Measurements from ENCODE around the gene SPTBN5. TPM values are rescaled to one million over a fixed set of nuclear protein-coding genes. Genes with fewer than 3 reads are reported as not detected.
A peak's percentile ranks its signal among the peaks of the same experiment; 100 is the strongest.

The SPTBN5 gene
- total RNA-seq = 1 to 10 TPM in 1 of 2 donors, under 1 TPM in 1; 0.55 to 1.4 TPM

- H3K36me3 Mint-ChIP-seq = no peaks in the 10 kb centered on the region
- peak within 1 kb of the TSS; percentile 85 to 93 for H3K27ac Mint-ChIP-seq
- no peak for ATAC-seq
- no peak for DNase-seq (ENCODE audit: low spot score in 2 of 2)
- H3K9me3 Mint-ChIP-seq = no peaks in the 10 kb centered on the region
Observed at GRCh38 chr15:41893422-41894250, at the start of gene SPTBN5. SPTBN5 (minus strand) TSS chr15:41894053; CDS start chr15:41893497, 556 bp downstream.

- Mint-ChIP-seq H3K27ac (peak overlapping the region; percentile 66 to 70), H3K36me3 (peaks cover 9 to 24% of the 10 kb centered on the region in 2 donors), H3K9me3 (no peaks in the 10 kb centered on the region)
- no peak for ATAC-seq
- no peak for DNase-seq (ENCODE audit: low spot score in 2 of 2)
Observed at GRCh38 chr15:41942886-41943285, 49.0 kb upstream of the SPTBN5 start.

GRCh38 chr15:41941644-41942415 is 48.0 kb upstream of the SPTBN5 start:
- peaks cover 9 to 24% of the 10 kb centered on the region in 2 donors for H3K36me3 Mint-ChIP-seq
- ATAC-seq (no peak), DNase-seq (ENCODE audit: low spot score in 2 of 2) (no peak)
- peak overlapping the region; percentile 69 to 70 for H3K27ac Mint-ChIP-seq
- H3K9me3 Mint-ChIP-seq = no peaks in the 10 kb centered on the region

GRCh38 chr15:41940441-41940857 is 46.6 kb upstream of the SPTBN5 start:
- DNase-seq (ENCODE audit: low spot score in 2 of 2) (peak; percentile 68 to 75), ATAC-seq (peak; percentile 70 to 82)
- Mint-ChIP-seq H3K9me3 (no peaks in the 10 kb centered on the region), H3K36me3 (peaks cover 9 to 30% of the 10 kb centered on the region in 2 donors), H3K27ac (peak overlapping the region; percentile 86 to 92)

GRCh38 chr15:41939986-41940385 is 46.1 kb upstream of the SPTBN5 start:
- DNase-seq (ENCODE audit: low spot score in 2 of 2) (no peak), ATAC-seq (no peak)
- H3K27ac Mint-ChIP-seq = peak overlapping the region; percentile 86 to 92
- H3K9me3 Mint-ChIP-seq = no peaks in the 10 kb centered on the region
- H3K36me3 Mint-ChIP-seq = peaks cover 9 to 30% of the 10 kb centered on the region in 2 donors

GRCh38 chr15:41937568-41937923 is 43.7 kb upstream of the SPTBN5 start:
- Mint-ChIP-seq H3K27ac (peak overlapping the region; percentile 98 to 100), H3K36me3 (peaks cover 9 to 32% of the 10 kb centered on the region in 2 donors), H3K9me3 (no peaks in the 10 kb centered on the region)
- DNase-seq (ENCODE audit: low spot score in 2 of 2) (no peak), ATAC-seq (no peak)

GRCh38 chr15:41936649-41937567 is 43.1 kb upstream of the SPTBN5 start:
- ATAC-seq (peak; percentile 60 to 65), DNase-seq (ENCODE audit: low spot score in 2 of 2) (peak; percentile 74 to 81)
- H3K9me3 Mint-ChIP-seq = no peaks in the 10 kb centered on the region
- H3K27ac Mint-ChIP-seq = peak overlapping the region; percentile 98 to 100
- H3K36me3 Mint-ChIP-seq = peaks cover 9 to 32% of the 10 kb centered on the region in 2 donors

- H3K9me3 Mint-ChIP-seq = no peaks in the 10 kb centered on the region
- H3K36me3 Mint-ChIP-seq = peaks cover 9 to 31% of the 10 kb centered on the region in 2 donors
- peak overlapping the region; percentile 98 to 100 for H3K27ac Mint-ChIP-seq
- DNase-seq (ENCODE audit: low spot score in 2 of 2) (no peak), ATAC-seq (peak in 1 of 2 donors; percentile 0)
Observed at GRCh38 chr15:41936155-41936554, 42.3 kb upstream of the SPTBN5 start.

- Mint-ChIP-seq H3K27ac (peak overlapping the region; percentile 98 to 100), H3K36me3 (peaks cover 5 to 27% of the 10 kb centered on the region in 2 donors), H3K9me3 (no peaks in the 10 kb centered on the region)
- peak in 1 of 2 donors; percentile 35 for DNase-seq (ENCODE audit: low spot score in 2 of 2)
- peak; percentile 23 to 49 for ATAC-seq
Observed at GRCh38 chr15:41935566-41936020, 41.7 kb upstream of the SPTBN5 start.

GRCh38 chr15:41934843-41935242 is 41.0 kb upstream of the SPTBN5 start:
- Mint-ChIP-seq H3K36me3 (peaks cover 0 to 21% of the 10 kb centered on the region in 2 donors), H3K9me3 (no peaks in the 10 kb centered on the region), H3K27ac (peak overlapping the region; percentile 98 to 100)
- peak; percentile 59 to 73 for DNase-seq (ENCODE audit: low spot score in 2 of 2)
- ATAC-seq = peak; percentile 38 to 50

- Mint-ChIP-seq H3K9me3 (no peaks in the 10 kb centered on the region), H3K27ac (peak overlapping the region; percentile 98 to 100), H3K36me3 (peaks cover 4 to 27% of the 10 kb centered on the region in 2 donors)
- no peak for DNase-seq (ENCODE audit: low spot score in 2 of 2)
- no peak for ATAC-seq
Observed at GRCh38 chr15:41933771-41934170, 39.9 kb upstream of the SPTBN5 start.

GRCh38 chr15:41933326-41933725 is 39.5 kb upstream of the SPTBN5 start:
- no peak for ATAC-seq
- H3K9me3 Mint-ChIP-seq = no peaks in the 10 kb centered on the region
- no peak for DNase-seq (ENCODE audit: low spot score in 2 of 2)
- peaks cover 4 to 28% of the 10 kb centered on the region in 2 donors for H3K36me3 Mint-ChIP-seq
- H3K27ac Mint-ChIP-seq = peak overlapping the region in 1 of 2 donors; percentile 98

- ATAC-seq (no peak), DNase-seq (ENCODE audit: low spot score in 2 of 2) (no peak)
- Mint-ChIP-seq H3K36me3 (peaks cover 4 to 28% of the 10 kb centered on the region in 2 donors), H3K9me3 (no peaks in the 10 kb centered on the region), H3K27ac (peak overlapping the region in 1 of 2 donors; percentile 98)
Observed at GRCh38 chr15:41932511-41933289, 38.8 kb upstream of the SPTBN5 start.

GRCh38 chr15:41932101-41932500 is 38.2 kb upstream of the SPTBN5 start:
- H3K9me3 Mint-ChIP-seq = no peaks in the 10 kb centered on the region
- ATAC-seq (no peak), DNase-seq (ENCODE audit: low spot score in 2 of 2) (no peak)
- peak overlapping the region in 1 of 2 donors; percentile 90 for H3K27ac Mint-ChIP-seq
- H3K36me3 Mint-ChIP-seq = peaks cover 4 to 28% of the 10 kb centered on the region in 2 donors

GRCh38 chr15:41930867-41931222 is 37.0 kb upstream of the SPTBN5 start:
- DNase-seq (ENCODE audit: low spot score in 2 of 2) = no peak
- Mint-ChIP-seq H3K9me3 (no peaks in the 10 kb centered on the region), H3K36me3 (peaks cover 4 to 26% of the 10 kb centered on the region in 2 donors), H3K27ac (no peak overlapping the region)
- peak in 1 of 2 donors; percentile 8 for ATAC-seq

All from activated naive CD4-positive, alpha-beta T cell treated with anti-CD3 and anti-CD28 coated beads, Interleukin-2, amount 50 U/mL, for 72 hours (primary cell).